Type B pancreatic cell (in vitro differentiated cells): ENCODE data around the gene CTF1. TPM values are rescaled to one million over a fixed set of nuclear protein-coding genes. Genes with fewer than 3 reads are reported as not detected.
"Not testable (repeated sequence)": the region's sequence is repeated elsewhere in the genome, so short reads cannot be mapped to it uniquely, and the experiment has no call there.

Source experiments
- DNase-seq: peaks from one replicate; pipeline ENCODE4 v3.0.0; 2021; ENCODE audit warnings: mixed read lengths; ENCODE audit not compliant: unreplicated experiment; ENCODE audit errors: extremely low spot score
- H3K27ac Mint-ChIP-seq: 2 replicates; pipeline ENCODE4 v1.8.0; 2021; ENCODE audit warnings: mild to moderate bottlenecking, mixed read lengths
- H3K27me3 Mint-ChIP-seq: 2 replicates; pipeline ENCODE4 v1.8.0; 2021; ENCODE audit warnings: mixed read lengths
- H3K36me3 Mint-ChIP-seq: 2 replicates; pipeline ENCODE4 v1.8.0; 2021; ENCODE audit warnings: mixed read lengths
- H3K4me1 Mint-ChIP-seq: one replicate; pipeline ENCODE4 v1.8.0; 2021; ENCODE audit warnings: mixed read lengths; ENCODE audit not compliant: unreplicated experiment
- H3K4me3 Mint-ChIP-seq: 2 replicates; pipeline ENCODE4 v1.8.0; 2021; ENCODE audit warnings: mild to moderate bottlenecking, mixed read lengths
- H3K9me3 Mint-ChIP-seq: 2 replicates; pipeline ENCODE4 v1.8.0; 2021; ENCODE audit warnings: mixed read lengths
- total RNA-seq: library from RNA; stranded (reverse); gene quantifications from 2 replicates; pipeline ENCODE4 v1.2.1, GENCODE V29; 2021; ENCODE audit warnings: low replicate concordance
- TF ChIP-seq, protein P1 (sequence below): fragments of 200-600 bp; sonication (generic); conservative IDR thresholded peaks from 2 replicates; pipeline ENCODE4 v1.5.0; 2021; ENCODE audit warnings: antibody characterized with exemption, mild to moderate bottlenecking

The CTF1 gene
- total RNA-seq, 1 donor from 2014 or later: 3.1 TPM

- TF ChIP-seq, protein P1, sequence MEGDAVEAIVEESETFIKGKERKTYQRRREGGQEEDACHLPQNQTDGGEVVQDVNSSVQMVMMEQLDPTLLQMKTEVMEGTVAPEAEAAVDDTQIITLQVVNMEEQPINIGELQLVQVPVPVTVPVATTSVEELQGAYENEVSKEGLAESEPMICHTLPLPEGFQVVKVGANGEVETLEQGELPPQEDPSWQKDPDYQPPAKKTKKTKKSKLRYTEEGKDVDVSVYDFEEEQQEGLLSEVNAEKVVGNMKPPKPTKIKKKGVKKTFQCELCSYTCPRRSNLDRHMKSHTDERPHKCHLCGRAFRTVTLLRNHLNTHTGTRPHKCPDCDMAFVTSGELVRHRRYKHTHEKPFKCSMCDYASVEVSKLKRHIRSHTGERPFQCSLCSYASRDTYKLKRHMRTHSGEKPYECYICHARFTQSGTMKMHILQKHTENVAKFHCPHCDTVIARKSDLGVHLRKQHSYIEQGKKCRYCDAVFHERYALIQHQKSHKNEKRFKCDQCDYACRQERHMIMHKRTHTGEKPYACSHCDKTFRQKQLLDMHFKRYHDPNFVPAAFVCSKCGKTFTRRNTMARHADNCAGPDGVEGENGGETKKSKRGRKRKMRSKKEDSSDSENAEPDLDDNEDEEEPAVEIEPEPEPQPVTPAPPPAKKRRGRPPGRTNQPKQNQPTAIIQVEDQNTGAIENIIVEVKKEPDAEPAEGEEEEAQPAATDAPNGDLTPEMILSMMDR: no peak
- Mint-ChIP-seq H3K4me1 (no peaks in the 10 kb centered on the region), H3K27me3 (no peaks in the 10 kb centered on the region), H3K36me3 (peaks cover 14% of the 10 kb centered on the region), H3K4me3 (no peak overlapping the region), H3K27ac (no peak overlapping the region), H3K9me3 (no peaks in the 10 kb centered on the region)
- DNase-seq: no peak
These were observed 7.4 kb upstream of the CTF1 start for GRCh38 chr16:30888856-30889499.

GRCh38 chr16:30889721-30890120, 6.7 kb upstream of the CTF1 start:
- H3K27me3 Mint-ChIP-seq: no peaks in the 10 kb centered on the region
- no peak for DNase-seq
- peaks cover 5% of the 10 kb centered on the region for H3K4me1 Mint-ChIP-seq
- peak overlapping the region; percentile 59 for H3K27ac Mint-ChIP-seq
- H3K9me3 Mint-ChIP-seq: no peaks in the 10 kb centered on the region
- TF ChIP-seq, protein P1: no peak
- H3K4me3 Mint-ChIP-seq: peak overlapping the region; percentile 44
- H3K36me3 Mint-ChIP-seq: peaks cover 14% of the 10 kb centered on the region

GRCh38 chr16:30891043-30891823, 5.2 kb upstream of the CTF1 start:
- not testable (repeated sequence) for H3K27ac Mint-ChIP-seq, H3K27me3 Mint-ChIP-seq, DNase-seq, H3K9me3 Mint-ChIP-seq
- peaks cover 20% of the 10 kb centered on the region for H3K4me1 Mint-ChIP-seq
- peak overlapping the region; percentile 67 for H3K4me3 Mint-ChIP-seq
- peaks cover 14% of the 10 kb centered on the region for H3K36me3 Mint-ChIP-seq

GRCh38 chr16:30892670-30893416, 3.6 kb upstream of the CTF1 start:
- no peaks in the 10 kb centered on the region for H3K9me3 Mint-ChIP-seq
- H3K27me3 Mint-ChIP-seq: no peaks in the 10 kb centered on the region
- TF ChIP-seq, protein P1: no peak
- peaks cover 29% of the 10 kb centered on the region for H3K4me1 Mint-ChIP-seq
- peaks cover 14% of the 10 kb centered on the region for H3K36me3 Mint-ChIP-seq
- DNase-seq: no peak
- H3K4me3 Mint-ChIP-seq: peak overlapping the region; percentile 89
- peak overlapping the region; percentile 85 for H3K27ac Mint-ChIP-seq

DNA sequence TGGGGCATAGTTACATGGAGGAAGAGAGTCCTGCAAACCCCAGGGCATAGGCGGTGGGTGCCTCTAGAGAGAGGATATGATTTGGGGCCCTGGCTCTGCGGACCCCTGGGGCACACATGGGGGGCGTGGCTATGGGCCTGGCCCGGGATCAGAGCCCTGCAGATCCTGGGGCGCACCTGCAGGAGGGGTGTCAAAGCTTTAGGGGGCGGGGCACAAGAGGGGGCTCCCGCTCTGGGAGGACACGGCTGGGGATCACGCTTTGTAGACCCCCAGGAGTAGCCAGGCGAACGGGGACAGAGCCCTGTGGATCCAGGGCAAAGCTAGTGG, 3.0 kb upstream of the CTF1 start:
- peak overlapping the region; percentile 89 for H3K4me3 Mint-ChIP-seq
- TF ChIP-seq, protein P1: no peak
- no peaks in the 10 kb centered on the region for H3K9me3 Mint-ChIP-seq
- H3K4me1 Mint-ChIP-seq: peaks cover 29% of the 10 kb centered on the region
- DNase-seq: no peak
- peaks cover 14% of the 10 kb centered on the region for H3K36me3 Mint-ChIP-seq
- no peaks in the 10 kb centered on the region for H3K27me3 Mint-ChIP-seq
- peak overlapping the region; percentile 85 for H3K27ac Mint-ChIP-seq
